A172 (cell line): ENCODE data around the gene POC1B. TPM values are rescaled to one million over a fixed set of nuclear protein-coding genes. Genes with fewer than 3 reads are reported as not detected.

Experiments
- DNase-seq: peaks from one replicate; pipeline ENCODE4 v3.0.0-alpha.2; 2015; ENCODE audit warnings: low spot score
- total RNA-seq: library from RNA; depleted of rRNA; stranded (reverse); fragments of >200 nt; shearing (Covaris generic); gene quantifications from 2 replicates; pipeline ENCODE4 v1.2.3, GENCODE V29; 2014; rRNA removed

Gene POC1B
- total RNA-seq, 1 experiment from 2014 or later: 18.4 TPM

GRCh38 chr12:89389755-89390661 lies 135.8 kb downstream of the POC1B start:
- no peak for DNase-seq

DNA sequence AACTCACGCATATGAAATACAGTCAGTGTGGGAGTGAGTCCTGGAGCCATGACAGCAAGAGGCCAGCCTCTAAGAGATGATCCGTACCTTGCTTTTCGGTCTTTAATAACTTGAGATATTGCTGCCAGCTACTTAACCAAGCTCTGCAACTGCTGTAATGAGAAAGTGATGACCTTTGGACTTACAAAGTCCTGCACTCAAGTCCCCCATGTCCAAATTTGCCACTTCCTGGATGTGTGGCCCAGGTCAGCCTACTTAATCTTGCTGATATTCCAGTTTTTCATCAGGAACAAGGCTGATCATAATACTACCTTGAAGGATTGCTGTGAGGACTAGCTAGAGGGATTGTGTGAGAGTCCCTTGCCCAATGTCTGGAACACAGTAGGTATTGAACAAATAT lies 139.7 kb downstream of the POC1B start:
- no peak for DNase-seq

DNA sequence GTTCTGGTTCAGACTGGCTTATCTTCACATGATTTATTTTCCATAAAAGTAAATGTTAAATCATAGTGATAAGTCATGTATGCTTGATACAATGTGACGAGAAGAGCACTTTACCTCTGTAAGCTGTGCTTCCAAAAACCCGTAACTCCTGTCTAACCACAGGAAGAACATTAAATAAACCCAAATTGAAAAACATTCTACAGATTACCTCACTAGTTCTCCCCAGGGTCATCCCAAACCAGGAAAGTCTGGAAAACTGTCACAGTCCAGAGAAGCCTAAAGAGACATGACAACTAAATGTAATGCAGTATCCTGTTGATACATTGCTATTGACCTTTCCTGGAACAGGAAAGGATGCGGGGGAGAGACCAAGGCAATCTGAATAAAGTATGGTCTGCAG lies 141.0 kb downstream of the POC1B start:
- no peak for DNase-seq

- peak; percentile 33 for DNase-seq
Measured at GRCh38 chr12:89384050-89384758, 141.6 kb downstream of the POC1B start.

DNA sequence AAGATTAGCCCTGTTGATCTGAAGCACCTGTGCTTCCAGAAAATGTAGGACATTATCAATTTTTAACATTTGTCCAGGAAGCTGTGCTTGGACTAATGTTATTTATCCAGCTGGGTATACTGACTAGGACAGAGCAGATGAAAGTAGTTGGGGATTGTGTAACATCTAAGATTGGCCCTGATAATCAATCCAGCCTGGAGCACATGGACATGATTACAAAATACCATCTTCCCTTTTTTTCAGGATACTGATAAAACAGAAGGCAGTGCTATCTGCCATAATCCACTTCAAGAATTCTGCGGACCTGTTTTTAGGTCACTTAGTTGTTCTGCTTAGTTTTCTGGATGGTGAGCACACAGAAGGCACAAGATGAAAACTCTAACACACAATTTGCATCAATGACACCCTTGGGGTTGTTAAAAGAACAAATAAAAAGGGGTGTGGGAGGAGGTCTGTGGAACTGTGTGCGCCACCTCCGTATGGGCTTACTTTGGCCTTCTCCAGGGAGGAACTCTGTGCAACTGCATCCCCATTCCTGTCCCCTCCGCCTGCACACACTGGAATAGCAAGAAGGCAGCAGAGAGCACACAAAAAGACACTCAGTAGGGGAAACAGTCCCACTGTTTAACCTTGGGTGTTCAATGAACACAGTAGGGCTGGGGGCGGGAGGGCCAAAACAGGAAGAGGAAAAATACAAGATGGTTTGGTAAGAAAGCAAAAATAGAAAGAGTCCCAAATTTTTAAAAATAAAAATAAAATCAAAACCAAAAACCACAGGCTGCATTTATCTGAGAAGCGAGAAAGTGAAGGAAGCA lies 142.4 kb downstream of the POC1B start:
- DNase-seq: no peak

GRCh38 chr12:89382328-89382727 lies 143.5 kb downstream of the POC1B start:
- DNase-seq: no peak

DNA sequence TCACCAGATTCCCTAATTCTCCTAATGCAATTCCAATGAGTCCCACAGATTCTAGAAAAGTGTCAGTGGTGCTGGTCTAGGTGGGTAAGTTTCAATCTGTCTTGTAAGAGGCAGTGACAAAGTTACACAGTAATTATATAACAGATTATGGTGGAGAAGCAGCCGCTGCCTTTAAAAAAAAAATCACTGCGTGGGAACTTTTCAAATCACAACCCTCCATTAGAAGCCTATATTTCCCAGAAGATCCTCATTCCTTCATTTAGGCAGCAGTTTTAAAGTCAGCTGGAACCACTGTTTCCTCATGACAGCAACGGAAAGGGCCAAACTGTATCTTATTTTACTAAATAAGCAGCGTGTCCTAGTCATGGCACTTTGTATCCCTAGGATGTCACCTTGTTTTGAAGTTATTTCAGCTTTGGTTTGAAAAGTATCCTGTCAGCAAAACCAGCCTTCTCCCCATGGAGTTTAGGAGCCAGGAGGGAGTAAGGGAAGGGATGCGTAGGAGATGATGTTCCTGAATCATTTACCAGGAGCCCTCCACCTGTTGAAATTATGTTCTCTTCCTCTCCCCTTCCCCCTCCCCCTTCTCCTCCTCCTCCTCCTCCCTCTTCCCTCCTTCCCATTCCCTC lies 145.9 kb downstream of the POC1B start:
- DNase-seq: no peak

DNA sequence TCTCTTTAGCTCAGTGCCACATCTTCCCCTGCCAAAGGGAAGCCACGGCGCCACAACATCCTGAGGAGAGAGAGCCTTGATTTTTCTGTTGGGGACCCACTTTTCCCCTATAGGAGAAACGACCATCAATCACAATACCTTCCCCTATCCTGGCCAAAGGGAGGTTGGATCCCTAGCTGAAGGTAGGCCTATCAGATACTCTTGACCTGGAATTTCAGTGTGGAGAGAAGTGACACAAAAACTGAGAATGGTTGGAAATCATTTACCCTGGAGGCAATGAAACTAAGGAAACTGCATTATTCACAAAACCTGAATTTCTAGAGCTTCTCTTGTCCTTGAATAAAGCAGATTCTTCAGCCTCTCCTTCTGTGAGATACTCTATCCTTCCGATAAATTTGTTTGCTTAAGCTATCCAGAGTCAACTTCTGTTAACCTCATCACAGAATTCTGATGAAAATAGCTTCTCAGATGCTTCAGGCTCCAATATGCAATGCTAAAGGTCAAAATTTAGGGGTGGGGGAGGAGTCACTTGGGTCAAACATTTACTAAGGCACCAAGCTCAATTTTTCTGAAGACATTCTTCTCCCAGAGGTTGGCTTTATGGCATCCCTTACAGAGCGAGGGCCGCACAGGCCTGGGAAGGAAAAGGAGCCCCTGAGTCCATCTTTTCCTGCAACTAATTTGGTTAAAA lies 146.6 kb downstream of the POC1B start:
- no peak for DNase-seq

DNA sequence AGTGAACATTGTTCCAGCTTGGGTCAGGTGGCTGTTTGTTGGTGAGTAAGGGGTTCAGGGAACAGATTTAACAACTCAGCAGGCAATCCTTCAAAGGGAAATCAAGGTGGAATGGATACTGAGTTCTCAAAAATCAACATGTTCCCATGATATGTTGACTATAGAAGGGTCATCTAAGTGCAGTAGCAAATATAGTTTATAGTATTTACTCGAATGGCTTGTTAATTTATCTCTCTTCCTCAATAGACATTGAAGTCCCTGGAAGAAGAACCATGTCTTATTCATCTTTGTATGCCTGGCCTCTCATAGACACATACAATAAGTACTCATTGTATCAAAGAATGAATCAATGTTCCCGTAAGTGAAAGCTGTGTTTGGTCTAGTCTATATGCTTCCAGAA lies 149.0 kb downstream of the POC1B start:
- DNase-seq: no peak

DNA sequence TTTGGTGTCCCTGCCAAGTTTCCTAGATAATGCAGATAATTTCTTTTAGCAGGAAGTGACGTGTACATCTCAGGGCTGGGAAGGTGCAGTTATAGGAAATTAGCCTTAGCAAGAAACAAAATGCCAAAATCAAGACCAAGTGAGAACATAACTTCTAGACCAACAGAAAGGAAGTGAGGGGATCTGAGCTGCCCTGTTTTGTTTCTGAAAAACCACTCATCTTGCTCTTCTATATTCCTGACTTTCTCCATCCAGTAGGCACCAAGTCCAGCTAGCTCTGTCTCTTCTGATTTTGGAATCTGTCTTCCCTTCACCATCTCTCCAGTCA lies 149.7 kb downstream of the POC1B start:
- DNase-seq: no peak

GRCh38 chr12:89373763-89374572 lies 151.9 kb downstream of the POC1B start:
- peak; percentile 56 for DNase-seq

- no peak for DNase-seq
Measured at GRCh38 chr12:89372584-89373370, 153.1 kb downstream of the POC1B start.

GRCh38 chr12:89370850-89371249 lies 155.0 kb downstream of the POC1B start:
- peak; percentile 96 for DNase-seq

DNA sequence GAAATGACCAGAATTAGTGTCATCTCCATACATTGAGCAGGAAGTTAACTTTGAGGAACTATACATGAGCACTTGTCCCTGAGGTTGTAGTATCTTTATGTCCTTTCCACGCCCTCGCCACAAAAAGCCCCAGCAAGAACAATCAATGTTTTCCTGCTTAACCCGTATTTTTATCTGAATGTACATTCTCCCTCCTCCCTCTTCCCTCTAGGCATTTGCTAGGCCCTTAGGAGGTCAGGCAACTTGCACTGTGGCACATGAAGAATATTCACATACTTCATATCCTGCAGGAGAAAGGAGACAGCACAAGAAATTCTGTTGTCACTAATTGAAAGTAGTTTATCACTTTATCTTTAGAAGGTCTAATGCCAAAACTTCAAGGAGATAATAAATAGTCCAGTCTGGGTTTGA lies 155.4 kb downstream of the POC1B start:
- no peak for DNase-seq

Other genes starting within 250 kb of the POC1B start
- 8.1 and 9.4 TPM in 2 replicates for gene DUSP6, start 173.5 kb downstream of the POC1B start, total RNA-seq
- gene GALNT4, start 1.3 kb downstream of the POC1B start, total RNA-seq: 8.0 and 8.1 TPM in 2 replicates
- 42.8 and 54.7 TPM in 2 replicates for gene ATP2B1, start 182.8 kb upstream of the POC1B start, total RNA-seq